OCI-LY7 (cell line): ENCODE data around the gene NEK11. TPM values are rescaled to one million over a fixed set of nuclear protein-coding genes. Genes with fewer than 3 reads are reported as not detected.
"Not testable (repeated sequence)": the region's sequence is repeated elsewhere in the genome, so short reads cannot be mapped to it uniquely, and the experiment has no call there.

ENCODE experiments used
- BruUV-seq: library from RNA; stranded (reverse); fragments of 400-500 nt; replicated peaks from 2 replicates; lab custom pipeline; 2021; lab: Mats Ljungman, UMichigan
- CTCF ChIA-PET: fragments of 300-600 bp; sonication (Branson Sonifier 250); formaldehyde crosslinking; loops from one replicate; lab custom pipeline; 2022; ENCODE audit warnings: antibody characterized with exemption; ENCODE audit not compliant: unreplicated experiment; lab: Charles Lee
- POLR2A ChIA-PET: fragments of 300-600 bp; sonication (Branson Sonifier 250); formaldehyde crosslinking; loops from one replicate; lab custom pipeline; 2022; ENCODE audit warnings: antibody characterized with exemption; lab: Charles Lee
- DNase-seq: peaks from one replicate; pipeline ENCODE4 v3.0.0-alpha.2; 2015; ENCODE audit warnings: low spot score
- H2AFZ ChIP-seq: fragments of 200-600 bp; sonication (generic), shearing (Covaris generic); 2 replicates; pipeline ENCODE4 v1.6.1; 2014; ENCODE audit warnings: mild to moderate bottlenecking, antibody characterized with exemption, low read length, moderate library complexity
- H3K27ac ChIP-seq: fragments of 200-600 bp; sonication (generic); 2 replicates; pipeline ENCODE4 v1.5.1; 2014; ENCODE audit warnings: mixed run types, low read depth, mild to moderate bottlenecking, moderate library complexity, low read length, inconsistent platforms; ENCODE audit not compliant: poor library complexity, severe bottlenecking
- H3K36me3 ChIP-seq: fragments of 200-600 bp; sonication (generic); 2 replicates; pipeline ENCODE4 v1.6.1; 2014; ENCODE audit warnings: mild to moderate bottlenecking, antibody characterized with exemption, low read length, moderate library complexity, mixed read lengths; ENCODE audit not compliant: insufficient read depth
- H3K4me1 ChIP-seq: fragments of 200-600 bp; sonication (generic); 2 replicates; pipeline ENCODE4 v1.5.1; 2014; ENCODE audit warnings: mild to moderate bottlenecking, low read length; ENCODE audit not compliant: insufficient read depth, poor library complexity, severe bottlenecking
- H3K4me2 ChIP-seq: fragments of 200-600 bp; sonication (generic); 2 replicates; pipeline ENCODE4 v1.6.1; 2014; ENCODE audit warnings: mild to moderate bottlenecking, low read length
- H3K4me3 ChIP-seq: fragments of 200-600 bp; sonication (generic); 2 replicates; pipeline ENCODE4 v1.5.1; 2014; ENCODE audit warnings: mild to moderate bottlenecking, low read depth, low read length; ENCODE audit not compliant: poor library complexity, severe bottlenecking
- H3K79me2 ChIP-seq: fragments of 200-600 bp; sonication (generic); 2 replicates; pipeline ENCODE4 v1.6.1; 2016; ENCODE audit warnings: low read depth, mild to moderate bottlenecking, low read length, moderate library complexity, mixed read lengths; ENCODE audit not compliant: insufficient read depth
- H3K9me2 ChIP-seq: fragments of 200-600 bp; sonication (generic); 2 replicates; pipeline ENCODE4 v1.6.1; 2016; ENCODE audit warnings: mild to moderate bottlenecking, low read length, mixed read lengths; ENCODE audit not compliant: insufficient read depth
- H3K9me3 ChIP-seq: fragments of 200-600 bp; sonication (generic); 2 replicates; pipeline ENCODE4 v1.6.1; 2014; ENCODE audit warnings: mild to moderate bottlenecking, mixed run types, low read length, mixed read lengths
- H4K20me1 ChIP-seq: fragments of 200-600 bp; sonication (generic); 2 replicates; pipeline ENCODE4 v1.6.1; 2014; ENCODE audit warnings: mild to moderate bottlenecking, antibody characterized with exemption, low read length, moderate library complexity, mixed read lengths; ENCODE audit not compliant: insufficient read depth
- CTCF ChIP-seq: fragments of 200-600 bp; sonication (generic); conservative IDR thresholded peaks from 2 replicates; pipeline ENCODE4 v1.5.1; 2014; ENCODE audit warnings: mild to moderate bottlenecking, antibody characterized with exemption, low read length, moderate library complexity, mixed read lengths
- EZH2phosphoT487 ChIP-seq: fragments of 200-600 bp; sonication (generic); IDR thresholded peaks from 2 replicates; pipeline ENCODE4 v1.6.1; 2018; ENCODE audit warnings: low read depth, borderline replicate concordance, mild to moderate bottlenecking, mixed run types, antibody characterized with exemption, low read length, moderate library complexity, mixed read lengths
- intact Hi-C: fragments of 100-400 bp; cut with micrococcal nuclease; formaldehyde crosslinking; loops from one replicate; pipeline ENCODE4 v1.10.0; 2022; ENCODE audit not compliant: unreplicated experiment
- total RNA-seq, 2 experiments: library from RNA; depleted of rRNA in 1 of 2; stranded (reverse); fragments of >200 nt in 1 of 2; shearing (Covaris generic) in 1 of 2; gene quantifications; 2 replicates each; pipeline ENCODE4 v1.2.3, GENCODE V29; 2014 to 2022

The NEK11 gene
- total RNA-seq, 2 experiments from 2014 or later = 0.47 to 1.5 TPM

GRCh38 chr3:131326307-131326706 is 299.6 kb downstream of the NEK11 start:
- no peaks in the 10 kb centered on the region for H3K9me3 ChIP-seq
- H4K20me1 ChIP-seq = no peaks in the 10 kb centered on the region
- no peak overlapping the region for H3K4me2 ChIP-seq
- CTCF ChIA-PET = no interaction called here
- intact Hi-C loops = no loop called here
- H3K4me3 ChIP-seq = no peak overlapping the region
- POLR2A ChIA-PET = no interaction called here
- BruUV-seq = no TSS peak
- no peak for TF ChIP-seq CTCF
- TF ChIP-seq EZH2phosphoT487 = no peak
- H3K9me2 ChIP-seq = no peaks in the 10 kb centered on the region
- no peak for DNase-seq
- H2AFZ ChIP-seq = no peak overlapping the region
- no peak overlapping the region for H3K27ac ChIP-seq
- peaks cover 9% of the 10 kb centered on the region for H3K4me1 ChIP-seq
- no peaks in the 10 kb centered on the region for H3K36me3 ChIP-seq
- no peaks in the 10 kb centered on the region for H3K79me2 ChIP-seq

- Histone ChIP-seq H3K4me1 (peaks cover 9% of the 10 kb centered on the region), H3K9me2 (no peaks in the 10 kb centered on the region), H3K4me3 (no peak overlapping the region), H3K27ac (no peak overlapping the region), H2AFZ (peak overlapping the region; percentile 92), H3K79me2 (no peaks in the 10 kb centered on the region), H3K9me3 (no peaks in the 10 kb centered on the region), H4K20me1 (no peaks in the 10 kb centered on the region), H3K36me3 (no peaks in the 10 kb centered on the region), H3K4me2 (peak overlapping the region; percentile 48)
- CTCF ChIA-PET = no interaction called here
- POLR2A ChIA-PET = interaction anchor here (0.7 kb wide), 1 partner anchor 49 kb away, joined by 3 read pairs; no protein-coding TSS in a partner anchor
- intact Hi-C loops = no loop called here
- no TSS peak for BruUV-seq
- no peak for DNase-seq
- TF ChIP-seq EZH2phosphoT487 (no peak), CTCF (no peak)
Observed at GRCh38 chr3:131328721-131329120, 302.0 kb downstream of the NEK11 start.

GRCh38 chr3:131329774-131330173 is 303.1 kb downstream of the NEK11 start:
- intact Hi-C loops = no loop called here
- TF ChIP-seq EZH2phosphoT487 = no peak
- Histone ChIP-seq H4K20me1 (no peaks in the 10 kb centered on the region), H3K4me3 (no peak overlapping the region), H2AFZ (peak overlapping the region; percentile 45; the same call in 1 of the 2 replicates), H3K36me3 (no peaks in the 10 kb centered on the region), H3K4me1 (peaks cover 9% of the 10 kb centered on the region), H3K79me2 (no peaks in the 10 kb centered on the region), H3K9me3 (no peaks in the 10 kb centered on the region), H3K27ac (no peak overlapping the region), H3K9me2 (no peaks in the 10 kb centered on the region), H3K4me2 (peak overlapping the region; percentile 7)
- ChIA-PET POLR2A (no interaction called here), CTCF (no interaction called here)
- no TSS peak for BruUV-seq
- DNase-seq = peak; percentile 9

GRCh38 chr3:131331456-131332085 is 304.9 kb downstream of the NEK11 start:
- H3K27ac ChIP-seq, H3K9me2 ChIP-seq, POLR2A ChIA-PET, H3K4me2 ChIP-seq, DNase-seq, H2AFZ ChIP-seq, CTCF ChIA-PET, H3K4me3 ChIP-seq, H3K79me2 ChIP-seq, intact Hi-C loops, H3K36me3 ChIP-seq, BruUV-seq, H4K20me1 ChIP-seq, H3K9me3 ChIP-seq, H3K4me1 ChIP-seq: not testable (repeated sequence)
